GM18517 (cell line): ENCODE results near the gene TNKS1BP1.
"Not testable (repeated sequence)": the region's sequence is repeated elsewhere in the genome, so short reads cannot be mapped to it uniquely, and the experiment has no call there.

Experiments used
- ATAC-seq: cut with Tn5 transposase; IDR thresholded peaks from one replicate; pipeline ENCODE4 v1.9.1; 2021; ENCODE audit warnings: mild to moderate bottlenecking, moderate library complexity; ENCODE audit not compliant: unreplicated experiment

TNKS1BP1 gene

GRCh38 chr11:57297221-57297620 is 27.5 kb downstream of the TNKS1BP1 start:
- ATAC-seq = no peak

- ATAC-seq = not testable (repeated sequence)
These were observed 28.5 kb downstream of the TNKS1BP1 start for GRCh38 chr11:57296205-57296604.

GRCh38 chr11:57294225-57295131 is 30.3 kb downstream of the TNKS1BP1 start:
- ATAC-seq = no peak

- ATAC-seq = no peak
These were observed 34.5 kb downstream of the TNKS1BP1 start for GRCh38 chr11:57290288-57290687.

GRCh38 chr11:57288771-57289579 is 35.8 kb downstream of the TNKS1BP1 start:
- ATAC-seq = no peak

- no peak for ATAC-seq
These were observed 36.9 kb downstream of the TNKS1BP1 start for GRCh38 chr11:57287884-57288283.

GRCh38 chr11:57283231-57283990 is 41.3 kb downstream of the TNKS1BP1 start:
- ATAC-seq = no peak

GRCh38 chr11:57281546-57281945 is 43.2 kb downstream of the TNKS1BP1 start:
- ATAC-seq = not testable (repeated sequence)

- no peak for ATAC-seq
These were observed 45.6 kb downstream of the TNKS1BP1 start for GRCh38 chr11:57279116-57279515.

GRCh38 chr11:57278721-57279095 is 46.0 kb downstream of the TNKS1BP1 start:
- no peak for ATAC-seq

GRCh38 chr11:57277845-57278720 is 46.7 kb downstream of the TNKS1BP1 start:
- ATAC-seq = no peak

GRCh38 chr11:57276971-57277675 is 47.6 kb downstream of the TNKS1BP1 start:
- no peak for ATAC-seq

- no peak for ATAC-seq
These were observed 48.4 kb downstream of the TNKS1BP1 start for GRCh38 chr11:57276169-57276970.

- no peak for ATAC-seq
These were observed 49.2 kb downstream of the TNKS1BP1 start for GRCh38 chr11:57275582-57275981.

- no peak for ATAC-seq
These were observed 49.8 kb downstream of the TNKS1BP1 start for GRCh38 chr11:57274904-57275498.

GRCh38 chr11:57273448-57274058 is 51.2 kb downstream of the TNKS1BP1 start:
- no peak for ATAC-seq

- ATAC-seq = no peak
These were observed 55.2 kb downstream of the TNKS1BP1 start for GRCh38 chr11:57269571-57270021.

- no peak for ATAC-seq
These were observed 58.6 kb downstream of the TNKS1BP1 start for GRCh38 chr11:57266157-57266556.
